Measurements from ENCODE around the gene DOCK1. TPM values are rescaled to one million over a fixed set of nuclear protein-coding genes. Genes with fewer than 3 reads are reported as not detected.
A peak's percentile ranks its signal among the peaks of the same experiment; 100 is the strongest.

The DOCK1 gene
- total RNA-seq, 4 donors from 2014 or later, result 50.8 to 59.0 (median 53.6) TPM

DNA sequence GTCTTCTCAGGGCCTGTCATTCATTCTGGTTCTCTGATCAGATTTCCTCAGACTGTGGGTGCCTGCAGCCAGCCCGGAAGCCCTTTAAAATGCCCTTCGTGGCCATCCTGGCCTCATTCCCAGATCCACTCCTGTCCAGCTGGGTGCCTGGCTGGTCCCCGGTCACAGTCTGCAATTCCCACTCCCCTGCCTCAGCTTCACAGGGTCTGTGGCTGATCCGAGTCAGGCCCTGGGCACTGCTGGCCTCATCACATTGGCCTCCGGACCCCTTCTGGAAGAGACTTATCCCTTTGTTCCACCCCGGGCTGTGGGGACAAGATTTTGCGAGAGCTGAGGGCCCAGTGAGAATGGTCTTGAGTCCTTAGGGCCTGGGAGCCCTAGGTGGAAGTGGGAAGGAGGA is 12.1 kb downstream of the DOCK1 start:
- WGBS, 2 donors (ENCODE audit: low coverage in 1 of 2), result 80 to 82% methylated on average over 1 to 3 of the region's 7 CpGs
- Histone ChIP-seq H3K4me1 (peaks cover 0 to 41% (median 5%) of the 10 kb centered on the region in 3 donors), H3K27me3 (no peaks in the 10 kb centered on the region), H3K4me3 (no peak overlapping the region), H3K27ac (no peak overlapping the region), H3K36me3 (no peaks in the 10 kb centered on the region), H3K9me3 (no peaks in the 10 kb centered on the region)
- TF ChIP-seq EP300 (IDR thresholded peaks at IDR 0.05) (no peak), POLR2A (IDR thresholded peaks at IDR 0.05) (no peak), POLR2AphosphoS5 (IDR thresholded peaks at IDR 0.05) (no peak)
- TF ChIP-seq, protein P1, sequence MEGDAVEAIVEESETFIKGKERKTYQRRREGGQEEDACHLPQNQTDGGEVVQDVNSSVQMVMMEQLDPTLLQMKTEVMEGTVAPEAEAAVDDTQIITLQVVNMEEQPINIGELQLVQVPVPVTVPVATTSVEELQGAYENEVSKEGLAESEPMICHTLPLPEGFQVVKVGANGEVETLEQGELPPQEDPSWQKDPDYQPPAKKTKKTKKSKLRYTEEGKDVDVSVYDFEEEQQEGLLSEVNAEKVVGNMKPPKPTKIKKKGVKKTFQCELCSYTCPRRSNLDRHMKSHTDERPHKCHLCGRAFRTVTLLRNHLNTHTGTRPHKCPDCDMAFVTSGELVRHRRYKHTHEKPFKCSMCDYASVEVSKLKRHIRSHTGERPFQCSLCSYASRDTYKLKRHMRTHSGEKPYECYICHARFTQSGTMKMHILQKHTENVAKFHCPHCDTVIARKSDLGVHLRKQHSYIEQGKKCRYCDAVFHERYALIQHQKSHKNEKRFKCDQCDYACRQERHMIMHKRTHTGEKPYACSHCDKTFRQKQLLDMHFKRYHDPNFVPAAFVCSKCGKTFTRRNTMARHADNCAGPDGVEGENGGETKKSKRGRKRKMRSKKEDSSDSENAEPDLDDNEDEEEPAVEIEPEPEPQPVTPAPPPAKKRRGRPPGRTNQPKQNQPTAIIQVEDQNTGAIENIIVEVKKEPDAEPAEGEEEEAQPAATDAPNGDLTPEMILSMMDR (IDR thresholded peaks at IDR 0.05), result no peak
- no peak for ATAC-seq

DNA sequence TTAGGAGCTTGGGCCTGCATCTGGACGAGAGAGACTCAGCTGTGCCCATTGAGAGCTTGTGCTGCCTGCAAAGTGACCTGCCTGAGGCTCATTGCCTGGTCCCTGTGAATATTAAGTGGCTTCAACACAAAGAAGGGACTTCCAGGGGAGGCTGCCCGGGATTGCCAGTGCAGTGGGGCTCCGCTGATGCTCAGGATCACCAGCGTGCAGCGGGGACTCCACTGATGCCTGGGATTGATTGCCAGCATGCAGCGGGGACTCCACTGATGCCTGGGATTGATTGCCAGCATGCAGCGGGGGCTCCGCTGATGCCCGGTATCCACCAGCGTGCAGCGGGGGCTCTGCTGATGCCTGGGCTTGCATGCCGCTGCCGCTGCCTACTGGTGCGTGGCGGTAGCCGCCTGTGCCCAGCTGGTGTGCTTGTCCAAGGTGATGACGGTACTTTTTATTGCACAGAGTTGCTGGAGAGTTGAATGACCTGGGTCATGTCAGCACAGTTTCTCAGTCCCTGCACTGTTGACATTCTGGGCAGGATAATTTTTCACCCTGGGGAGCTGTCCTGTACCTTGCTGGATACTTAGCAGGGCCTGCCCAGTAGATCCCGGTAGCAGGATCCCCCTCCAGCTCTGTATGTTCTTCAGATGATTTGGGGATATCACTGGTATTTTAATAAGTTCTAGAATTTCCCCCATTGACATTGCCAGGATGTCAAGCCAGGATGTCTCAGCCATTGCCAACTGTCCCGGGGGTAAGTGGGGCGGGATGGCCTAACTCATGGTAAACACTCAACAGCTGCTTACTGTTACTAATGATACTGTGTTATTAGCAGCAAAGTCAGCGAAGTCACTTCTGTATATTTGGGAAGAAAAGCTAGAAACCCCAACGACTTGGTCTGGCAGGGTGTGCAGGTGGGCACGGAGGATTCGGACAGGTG is 13.0 kb downstream of the DOCK1 start:
- Histone ChIP-seq H3K9me3 (no peaks in the 10 kb centered on the region), H3K27ac (peak overlapping the region in 1 of 4 donors; percentile 41), H3K4me1 (peaks cover 0 to 41% (median 5%) of the 10 kb centered on the region in 3 donors), H3K4me3 (no peak overlapping the region), H3K36me3 (no peaks in the 10 kb centered on the region), H3K27me3 (no peaks in the 10 kb centered on the region)
- 74 to 84% methylated on average over 7 to 16 of the region's 24 CpGs for WGBS, 2 donors (ENCODE audit: low coverage in 1 of 2)
- no peak for TF ChIP-seq POLR2A (IDR thresholded peaks at IDR 0.05)
- no peak for TF ChIP-seq EP300 (IDR thresholded peaks at IDR 0.05)
- no peak for TF ChIP-seq POLR2AphosphoS5 (IDR thresholded peaks at IDR 0.05)
- TF ChIP-seq, protein P1 (IDR thresholded peaks at IDR 0.05), result no peak
- ATAC-seq, result no peak

DNA sequence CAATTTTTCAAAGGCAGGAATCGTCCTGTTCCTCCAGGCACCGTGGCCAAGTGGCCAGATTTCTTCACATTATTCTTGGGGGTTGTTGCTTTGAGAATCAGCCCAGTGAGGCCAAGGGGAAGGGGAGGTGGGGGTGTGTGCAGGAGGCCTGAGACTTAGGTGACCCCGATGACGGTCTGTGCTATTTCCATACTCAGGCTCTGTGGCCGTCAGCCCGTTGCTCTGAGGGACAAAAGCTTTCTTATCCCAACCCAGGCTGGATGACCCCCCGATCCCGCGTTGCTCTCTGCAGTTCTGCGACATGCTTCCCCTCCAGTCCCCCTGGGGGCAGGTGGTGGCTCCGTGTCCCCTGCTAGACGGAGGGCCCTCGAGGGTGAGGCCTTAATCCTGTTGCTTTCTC is 14.2 kb downstream of the DOCK1 start:
- H3K9me3 ChIP-seq, result no peaks in the 10 kb centered on the region
- peak; percentile 32 for ATAC-seq
- peak overlapping the region in 2 of 4 donors; percentile 15 to 41 for H3K27ac ChIP-seq
- H3K4me1 ChIP-seq, result peaks cover 0 to 42% (median 5%) of the 10 kb centered on the region in 3 donors
- H3K4me3 ChIP-seq, result no peak overlapping the region
- 62 to 69% methylated on average over 3 to 8 of the region's 13 CpGs for WGBS, 2 donors (ENCODE audit: low coverage in 1 of 2)
- no peaks in the 10 kb centered on the region for H3K36me3 ChIP-seq
- TF ChIP-seq EP300 (IDR thresholded peaks at IDR 0.05) (no peak), POLR2AphosphoS5 (IDR thresholded peaks at IDR 0.05) (no peak), POLR2A (IDR thresholded peaks at IDR 0.05) (no peak)
- TF ChIP-seq, protein P1 (IDR thresholded peaks at IDR 0.05), result no peak
- H3K27me3 ChIP-seq, result no peaks in the 10 kb centered on the region

DNA sequence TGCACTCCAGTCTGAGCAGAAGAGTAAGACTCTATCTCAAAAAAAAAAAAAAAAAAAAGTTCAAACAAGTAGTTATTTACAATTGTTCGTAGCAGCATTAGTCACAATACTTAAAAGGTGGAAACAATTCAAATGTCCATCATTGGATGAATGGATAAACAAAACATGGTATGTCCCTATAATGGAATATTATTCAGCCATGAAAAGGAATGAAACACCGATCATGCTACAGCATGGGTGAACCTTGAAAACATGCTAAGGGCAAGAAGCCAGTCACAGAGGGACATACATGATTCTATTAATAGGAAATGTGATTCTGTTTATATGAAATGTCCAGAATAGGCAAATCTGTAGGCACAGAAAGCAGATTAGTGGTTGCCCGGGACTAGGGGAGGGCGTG is 15.9 kb downstream of the DOCK1 start:
- no peak for ATAC-seq
- TF ChIP-seq POLR2A (IDR thresholded peaks at IDR 0.05), result no peak
- no peak for TF ChIP-seq POLR2AphosphoS5 (IDR thresholded peaks at IDR 0.05)
- no peak for TF ChIP-seq EP300 (IDR thresholded peaks at IDR 0.05)
- TF ChIP-seq, protein P1 (IDR thresholded peaks at IDR 0.05), result no peak
- H3K9me3 ChIP-seq, result no peaks in the 10 kb centered on the region
- peaks cover 0 to 53% (median 5%) of the 10 kb centered on the region in 3 donors for H3K4me1 ChIP-seq
- H3K27me3 ChIP-seq, result no peaks in the 10 kb centered on the region
- H3K36me3 ChIP-seq, result no peaks in the 10 kb centered on the region
- H3K27ac ChIP-seq, result no peak overlapping the region
- 80 to 98% methylated on average over 3 to 4 of the region's 4 CpGs for WGBS, 2 donors (ENCODE audit: low coverage in 1 of 2)
- H3K4me3 ChIP-seq, result no peak overlapping the region
